ENCODE results near the gene MKNK1. TPM values are rescaled to one million over a fixed set of nuclear protein-coding genes. Genes with fewer than 3 reads are reported as not detected.

MKNK1 gene
- polyA plus RNA-seq, 1 donor (not counting 4 experiments of a cell fraction or from before 2014, with no cell fraction given): 55.7 TPM

DNA sequence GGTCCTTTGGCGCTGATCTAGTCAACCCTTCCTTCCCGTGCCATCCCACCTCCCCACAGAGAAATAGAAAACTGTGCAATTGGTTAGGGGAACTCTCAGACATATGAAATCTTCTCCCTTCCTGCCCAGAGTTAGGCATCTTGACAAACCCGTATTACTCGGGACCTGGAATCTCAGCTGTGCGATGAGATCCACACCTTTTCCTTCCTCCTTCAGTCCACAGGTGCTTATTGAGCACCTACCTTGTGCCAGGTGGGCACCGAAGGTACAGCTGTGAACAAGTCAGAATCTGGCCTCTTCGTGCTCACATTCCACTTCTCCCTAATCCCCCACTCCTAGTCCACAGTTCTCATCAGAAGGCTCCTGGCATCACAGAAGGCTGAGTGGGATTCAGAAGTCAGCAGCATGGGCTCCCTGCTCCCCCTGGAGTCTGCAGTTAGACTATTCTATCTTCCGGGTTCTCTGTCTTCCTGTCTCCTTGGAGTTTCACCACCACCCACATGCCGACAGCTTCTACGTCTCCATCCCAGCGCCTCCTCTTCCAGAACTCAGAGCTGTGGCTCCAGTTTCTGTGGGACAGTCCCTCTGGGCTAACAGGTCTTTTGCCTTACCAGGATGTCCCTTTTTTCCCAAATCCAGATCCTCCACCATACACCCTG is 75.6 kb downstream of the MKNK1 start:
- no peaks in the 10 kb centered on the region for H4K20me1 ChIP-seq (ENCODE audit: control insufficient read depth, extremely low read depth, insufficient read depth, low read length)
- DNase-seq (ENCODE audit: low read depth, low spot score): no peak
- FAIRE-seq: no peak
- no peaks in the 10 kb centered on the region for H3K9me1 ChIP-seq (ENCODE audit: control insufficient read depth, extremely low read depth, insufficient read depth, low read length)
- no peak overlapping the region for H3K9ac ChIP-seq (ENCODE audit: control insufficient read depth, extremely low read depth, insufficient read depth, low read length)
- H3K27ac ChIP-seq (ENCODE audit: control insufficient read depth, insufficient read depth, low read length): no peak overlapping the region
- H3K4me2 ChIP-seq (ENCODE audit: control insufficient read depth, extremely low read depth, insufficient read depth, low read depth, low read length): no peak overlapping the region
- dilution Hi-C loops (cut with MboI; ENCODE audit: extremely low pct_ligation_motif_present, low sequenced_read_pairs): no loop called here
- no peak for TF ChIP-seq EZH2 (IDR thresholded peaks at IDR 0.05; ENCODE audit: low read length)
- TF ChIP-seq CTCF (optimal IDR thresholded peaks at IDR 0.05 in 1 of 3, IDR thresholded peaks at IDR 0.05 in 1 of 3, conservative IDR thresholded peaks at IDR 0.05 in 1 of 3; ENCODE audit: extremely low read depth in 1 of 3, insufficient read depth in 2 of 3, low read length in 3 of 3): no peak
- H3K4me1 ChIP-seq (ENCODE audit: control insufficient read depth, extremely low read depth, insufficient read depth, low read length): peaks cover 14% of the 10 kb centered on the region
- no peaks in the 10 kb centered on the region for H3K36me3 ChIP-seq (ENCODE audit: control insufficient read depth in 2 of 2, extremely low read depth in 1 of 2, insufficient read depth in 2 of 2, low read length in 2 of 2)
- no peaks in the 10 kb centered on the region for H3K79me2 ChIP-seq (ENCODE audit: control insufficient read depth, insufficient read depth, low read length)
- H3K27me3 ChIP-seq (ENCODE audit: control insufficient read depth, extremely low read depth, insufficient read depth, low read length): peaks cover 22% of the 10 kb centered on the region
- H3K9me3 ChIP-seq (ENCODE audit: control insufficient read depth, low read depth, low read length): no peaks in the 10 kb centered on the region
- no peak overlapping the region for H2AFZ ChIP-seq (ENCODE audit: control insufficient read depth, low read length)
- H3K4me3 ChIP-seq (ENCODE audit: control insufficient read depth in 2 of 3, extremely low read depth in 1 of 3, insufficient read depth in 2 of 3, low read depth in 1 of 3, low read length in 3 of 3): no peak overlapping the region

DNA sequence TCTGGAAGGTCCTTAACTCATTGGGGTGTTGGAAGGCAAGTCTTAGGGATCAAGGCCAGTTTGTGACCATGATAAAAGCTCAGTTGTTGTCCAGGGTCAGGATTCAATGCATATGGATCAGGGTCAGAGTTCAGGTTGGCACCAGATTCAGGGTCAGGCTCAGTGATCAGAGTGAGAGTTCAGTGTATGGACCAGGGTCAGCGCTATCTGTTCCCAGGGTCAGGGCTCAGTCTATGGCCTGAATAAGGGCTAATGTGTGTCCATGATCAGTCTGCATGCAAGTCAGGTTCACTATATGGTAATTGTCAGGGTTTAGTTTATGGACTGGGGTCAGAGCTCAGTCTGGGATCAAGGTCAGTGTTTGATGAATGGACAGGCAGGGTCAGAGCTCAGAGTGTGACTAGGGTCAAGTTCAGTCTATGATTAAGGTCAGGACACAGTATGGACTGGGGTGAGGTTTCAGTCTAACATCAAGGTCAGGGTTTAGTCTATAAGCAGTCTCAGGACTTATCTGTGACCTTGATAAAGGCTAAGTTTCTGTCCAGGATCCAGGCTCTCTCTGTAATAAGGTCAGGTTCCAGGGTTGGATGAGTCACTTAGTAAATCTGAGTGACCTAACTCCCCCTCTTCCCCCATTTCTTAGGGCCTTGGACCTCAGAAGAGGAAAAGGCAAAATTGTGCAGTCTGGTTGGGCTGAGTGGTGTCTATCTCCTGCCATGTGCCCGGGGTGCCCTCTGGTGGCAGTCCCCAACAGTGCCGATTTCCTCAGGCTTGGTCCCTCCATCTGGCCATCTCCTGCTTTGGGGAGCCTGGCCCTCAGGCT is 76.4 kb downstream of the MKNK1 start:
- Histone ChIP-seq H3K27ac (ENCODE audit: control insufficient read depth, insufficient read depth, low read length) (no peak overlapping the region), H3K27me3 (ENCODE audit: control insufficient read depth, extremely low read depth, insufficient read depth, low read length) (peaks cover 22% of the 10 kb centered on the region), H3K4me3 (ENCODE audit: control insufficient read depth in 2 of 3, extremely low read depth in 1 of 3, insufficient read depth in 2 of 3, low read depth in 1 of 3, low read length in 3 of 3) (no peak overlapping the region), H3K9me3 (ENCODE audit: control insufficient read depth, low read depth, low read length) (no peaks in the 10 kb centered on the region), H4K20me1 (ENCODE audit: control insufficient read depth, extremely low read depth, insufficient read depth, low read length) (no peaks in the 10 kb centered on the region), H3K79me2 (ENCODE audit: control insufficient read depth, insufficient read depth, low read length) (no peaks in the 10 kb centered on the region), H3K9ac (ENCODE audit: control insufficient read depth, extremely low read depth, insufficient read depth, low read length) (no peak overlapping the region), H2AFZ (ENCODE audit: control insufficient read depth, low read length) (no peak overlapping the region), H3K4me2 (ENCODE audit: control insufficient read depth, extremely low read depth, insufficient read depth, low read depth, low read length) (no peak overlapping the region), H3K36me3 (ENCODE audit: control insufficient read depth in 2 of 2, extremely low read depth in 1 of 2, insufficient read depth in 2 of 2, low read length in 2 of 2) (no peaks in the 10 kb centered on the region), H3K4me1 (ENCODE audit: control insufficient read depth, extremely low read depth, insufficient read depth, low read length) (peaks cover 21% of the 10 kb centered on the region), H3K9me1 (ENCODE audit: control insufficient read depth, extremely low read depth, insufficient read depth, low read length) (no peaks in the 10 kb centered on the region)
- peak; percentile 74 for FAIRE-seq
- DNase-seq (ENCODE audit: low read depth, low spot score): no peak
- dilution Hi-C loops (cut with MboI; ENCODE audit: extremely low pct_ligation_motif_present, low sequenced_read_pairs): no loop called here
- TF ChIP-seq CTCF (optimal IDR thresholded peaks at IDR 0.05 in 1 of 3, IDR thresholded peaks at IDR 0.05 in 1 of 3, conservative IDR thresholded peaks at IDR 0.05 in 1 of 3; ENCODE audit: extremely low read depth in 1 of 3, insufficient read depth in 2 of 3, low read length in 3 of 3): peak; percentile 97 to 100 (median 98)
- TF ChIP-seq EZH2 (IDR thresholded peaks at IDR 0.05; ENCODE audit: low read length): no peak
